ENCODE data around the gene FLYWCH1. TPM values are rescaled to one million over a fixed set of nuclear protein-coding genes. Genes with fewer than 3 reads are reported as not detected.

Gene FLYWCH1
- total RNA-seq, 1 donor from 2014 or later: 5.1 TPM

GRCh38 chr16:2948807-2949704, 37.3 kb downstream of the FLYWCH1 start:
- Histone ChIP-seq H3K4me2 (no peak overlapping the region), H3K9me3 (ENCODE audit: low read depth) (no peaks in the 10 kb centered on the region), H3K4me1 (no peaks in the 10 kb centered on the region), H3K36me3 (no peaks in the 10 kb centered on the region), H3K9ac (no peak overlapping the region), H3K4me3 (no peak overlapping the region), H3K79me2 (ENCODE audit: low read depth) (no peaks in the 10 kb centered on the region), H3F3A (ENCODE audit: low read depth) (no peaks in the 10 kb centered on the region), H3K27me3 (no peaks in the 10 kb centered on the region), H2AFZ (replicated peaks) (no peak overlapping the region), H3K27ac (no peak overlapping the region), H4K20me1 (ENCODE audit: low read depth) (no peaks in the 10 kb centered on the region)
- Mint-ChIP-seq H3K4me1 (peaks cover 2% of the 10 kb centered on the region), H3K27ac (no peak overlapping the region), H3K27me3 (ENCODE audit: insufficient read depth, low read depth) (peaks cover 5% of the 10 kb centered on the region), H3K9me3 (no peaks in the 10 kb centered on the region), H3K4me3 (no peak overlapping the region), H3K36me3 (peaks cover 10% of the 10 kb centered on the region)
- TF ChIP-seq EZH2phosphoT487 (IDR thresholded peaks at IDR 0.05) (no peak), CTCF (IDR thresholded peaks at IDR 0.05) (no peak), EZH2 (IDR thresholded peaks at IDR 0.05) (no peak)
- DNase-seq (ENCODE audit: low spot score): no peak

- H3K4me1 ChIP-seq: no peaks in the 10 kb centered on the region
- H3K79me2 ChIP-seq (ENCODE audit: low read depth): no peaks in the 10 kb centered on the region
- no peak overlapping the region for H3K9ac ChIP-seq
- H3F3A ChIP-seq (ENCODE audit: low read depth): no peaks in the 10 kb centered on the region
- no peak for TF ChIP-seq CTCF (IDR thresholded peaks at IDR 0.05)
- TF ChIP-seq EZH2phosphoT487 (IDR thresholded peaks at IDR 0.05): no peak
- no peak for TF ChIP-seq EZH2 (IDR thresholded peaks at IDR 0.05)
- peaks cover 5% of the 10 kb centered on the region for H3K4me1 Mint-ChIP-seq
- no peak overlapping the region for H3K27ac Mint-ChIP-seq
- no peak for DNase-seq (ENCODE audit: low spot score)
- H3K27me3 ChIP-seq: no peaks in the 10 kb centered on the region
- no peak overlapping the region for H3K4me2 ChIP-seq
- no peaks in the 10 kb centered on the region for H3K9me3 ChIP-seq (ENCODE audit: low read depth)
- H4K20me1 ChIP-seq (ENCODE audit: low read depth): no peaks in the 10 kb centered on the region
- H3K4me3 ChIP-seq: no peak overlapping the region
- peaks cover 5% of the 10 kb centered on the region for H3K27me3 Mint-ChIP-seq (ENCODE audit: insufficient read depth, low read depth)
- no peaks in the 10 kb centered on the region for H3K9me3 Mint-ChIP-seq
- no peaks in the 10 kb centered on the region for H3K36me3 ChIP-seq
- H3K4me3 Mint-ChIP-seq: no peak overlapping the region
- no peak overlapping the region for H3K27ac ChIP-seq
- H2AFZ ChIP-seq (replicated peaks): no peak overlapping the region
- H3K36me3 Mint-ChIP-seq: peaks cover 10% of the 10 kb centered on the region
These were observed 38.1 kb downstream of the FLYWCH1 start for GRCh38 chr16:2949705-2950352.

GRCh38 chr16:2950353-2950724, 38.6 kb downstream of the FLYWCH1 start:
- Mint-ChIP-seq H3K9me3 (no peaks in the 10 kb centered on the region), H3K4me3 (no peak overlapping the region), H3K27ac (no peak overlapping the region), H3K27me3 (ENCODE audit: insufficient read depth, low read depth) (peaks cover 5% of the 10 kb centered on the region), H3K36me3 (peaks cover 10% of the 10 kb centered on the region), H3K4me1 (peaks cover 5% of the 10 kb centered on the region)
- no peaks in the 10 kb centered on the region for H3K79me2 ChIP-seq (ENCODE audit: low read depth)
- H3K4me3 ChIP-seq: no peak overlapping the region
- no peaks in the 10 kb centered on the region for H3K9me3 ChIP-seq (ENCODE audit: low read depth)
- no peaks in the 10 kb centered on the region for H3K4me1 ChIP-seq
- H3K36me3 ChIP-seq: no peaks in the 10 kb centered on the region
- no peaks in the 10 kb centered on the region for H3K27me3 ChIP-seq
- H3F3A ChIP-seq (ENCODE audit: low read depth): no peaks in the 10 kb centered on the region
- H3K27ac ChIP-seq: no peak overlapping the region
- no peak overlapping the region for H3K9ac ChIP-seq
- H4K20me1 ChIP-seq (ENCODE audit: low read depth): no peaks in the 10 kb centered on the region
- DNase-seq (ENCODE audit: low spot score): no peak
- TF ChIP-seq EZH2phosphoT487 (IDR thresholded peaks at IDR 0.05): no peak
- no peak for TF ChIP-seq EZH2 (IDR thresholded peaks at IDR 0.05)
- TF ChIP-seq CTCF (IDR thresholded peaks at IDR 0.05): no peak
- no peak overlapping the region for H3K4me2 ChIP-seq
- no peak overlapping the region for H2AFZ ChIP-seq (replicated peaks)
